Measurements from ENCODE around the gene EIPR1.

- TF ChIP-seq RARB (CRISPR knock-in tag; IDR thresholded peaks at IDR 0.05) (no peak), CREB5 (CRISPR knock-in tag; IDR thresholded peaks at IDR 0.05; ENCODE audit: low read depth) (no peak), ESRRG (CRISPR knock-in tag; IDR thresholded peaks at IDR 0.05) (no peak), POU6F1 (CRISPR knock-in tag; IDR thresholded peaks at IDR 0.05; ENCODE audit: borderline replicate concordance, low read depth) (no peak), ARNTL (CRISPR knock-in tag; IDR thresholded peaks at IDR 0.05; ENCODE audit: borderline replicate concordance, low read depth) (no peak), ZNF8 (CRISPR knock-in tag; IDR thresholded peaks at IDR 0.05) (no peak), PPARA (CRISPR knock-in tag; IDR thresholded peaks at IDR 0.05; ENCODE audit: borderline replicate concordance) (no peak), ZC3H10 (CRISPR knock-in tag; IDR thresholded peaks at IDR 0.05) (no peak), PATZ1 (CRISPR knock-in tag; IDR thresholded peaks at IDR 0.05; ENCODE audit: borderline replicate concordance) (no peak), SNAI2 (CRISPR knock-in tag; IDR thresholded peaks at IDR 0.05) (no peak), TOX (CRISPR knock-in tag; IDR thresholded peaks at IDR 0.05; ENCODE audit: borderline replicate concordance) (no peak), ISL1 (CRISPR knock-in tag; IDR thresholded peaks at IDR 0.05) (no peak)
These were observed 196.1 kb downstream of the EIPR1 start for GRCh38 chr2:3181416-3182010.
